Measurements from ENCODE around the gene EML5. TPM values are rescaled to one million over a fixed set of nuclear protein-coding genes. Genes with fewer than 3 reads are reported as not detected.

EML5 gene
- total and polyA plus RNA-seq, 2 of the 13 experiments (the other 11 are each of a cell fraction or from before 2014, with no cell fraction given): 0.11 TPM; not detected in 1

GRCh38 chr14:88791629-88792472 is 902 bp downstream of the EML5 start:
- no peaks in the 10 kb centered on the region for H4K20me1 ChIP-seq (ENCODE audit: insufficient read depth, low read length)
- in situ Hi-C loops (cut with HindIII; ENCODE audit: extremely low pct_ligation_motif_present, low pct_unique_long_range_greater_than_20kb) (no loop called here), intact Hi-C loops (cut with micrococcal nuclease; ENCODE audit: unreplicated experiment) (no loop called here)
- BruUV-seq (replicated peaks): no TSS peak
- FAIRE-seq (no peak), DNase-seq (ENCODE audit: low spot score) (no peak), ATAC-seq (peak; percentile 8)
- H3K4me1 ChIP-seq (ENCODE audit: insufficient read depth, low read length): peaks cover 11% of the 10 kb centered on the region; the same call in 1 of the 2 replicates
- no peaks in the 10 kb centered on the region for H3K9me3 ChIP-seq (ENCODE audit: low read length)
- WGBS (ENCODE audit: low lambda C conversion rate): 28% methylated on average over 21 of the region's 52 CpGs
- H3K9ac ChIP-seq (ENCODE audit: insufficient read depth, low read depth, low read length): no peak overlapping the region
- peak; percentile 80; the same call in 1 of the 2 replicates for TF ChIP-seq CBX2 (IDR thresholded peaks at IDR 0.05; ENCODE audit: low read depth, low read length)
- no peak for TF ChIP-seq CBX2 (CRISPR knock-in tag; IDR thresholded peaks at IDR 0.05; ENCODE audit: low read depth)
- peak; percentile 89; the same call in 1 of the 2 replicates for TF ChIP-seq EZH2 (conservative IDR thresholded peaks at IDR 0.05; ENCODE audit: low read depth, low read length)
- TF ChIP-seq ZNF777 (CRISPR knock-in tag; IDR thresholded peaks at IDR 0.05): peak; percentile 88; the same call in 1 of the 2 replicates
- no peak for TF ChIP-seq ZNF232 (CRISPR knock-in tag; IDR thresholded peaks at IDR 0.05; ENCODE audit: borderline replicate concordance)
- TF ChIP-seq SRSF1 (optimal IDR thresholded peaks at IDR 0.05; ENCODE audit: low read depth, low read length): no peak
- 0 out of 2 replicates have a peak, but pooled peaks have one; percentile 4 for TF ChIP-seq SRY (CRISPR knock-in tag; IDR thresholded peaks at IDR 0.05)
- TF ChIP-seq ETV5 (CRISPR knock-in tag; IDR thresholded peaks at IDR 0.05; ENCODE audit: borderline replicate concordance): no peak
- no peak for TF ChIP-seq ADNP (CRISPR knock-in tag; IDR thresholded peaks at IDR 0.05)
- no peak for TF ChIP-seq GLI4 (CRISPR knock-in tag; IDR thresholded peaks at IDR 0.05; ENCODE audit: borderline replicate concordance)
- no peak for TF ChIP-seq GATAD2A (CRISPR knock-in tag; IDR thresholded peaks at IDR 0.05)
- no peak for TF ChIP-seq ZBTB8A (CRISPR knock-in tag; IDR thresholded peaks at IDR 0.05; ENCODE audit: borderline replicate concordance, low read depth)
- TF ChIP-seq CC2D1A (CRISPR knock-in tag; IDR thresholded peaks at IDR 0.05): no peak
- no peak for TF ChIP-seq ZNF781 (CRISPR knock-in tag; IDR thresholded peaks at IDR 0.05; ENCODE audit: borderline replicate concordance, not compliant biosample characterization)
- TF ChIP-seq RARG (CRISPR knock-in tag; IDR thresholded peaks at IDR 0.05; ENCODE audit: low read depth): no peak
- TF ChIP-seq SCMH1 (CRISPR knock-in tag; IDR thresholded peaks at IDR 0.05; ENCODE audit: borderline replicate concordance): 0 out of 2 replicates have a peak, but pooled peaks have one; percentile 71
- no peak for TF ChIP-seq SOX5 (CRISPR knock-in tag; IDR thresholded peaks at IDR 0.05; ENCODE audit: borderline replicate concordance)
- TF ChIP-seq ATF5 (CRISPR knock-in tag; IDR thresholded peaks at IDR 0.05; ENCODE audit: low read depth): 0 out of 2 replicates have a peak, but pooled peaks have one; percentile 15
- H3K4me2 ChIP-seq (ENCODE audit: low read depth, low read length): peak overlapping the region; percentile 71
- H3K27ac ChIP-seq (ENCODE audit: extremely low read length, insufficient read depth, low read length): no peak overlapping the region
- no peaks in the 10 kb centered on the region for H3K36me3 ChIP-seq (replicated peaks in 1 of 2; ENCODE audit: control insufficient read depth in 1 of 2, insufficient read depth in 2 of 2, low read length in 2 of 2)
- H3K4me3 ChIP-seq (replicated peaks in 1 of 3; ENCODE audit: insufficient read depth in 1 of 3, low read depth in 2 of 3, low read length in 3 of 3): peak overlapping the region; percentile 31 to 71 (median 69); a peak in 4 of 6 replicates
- ChIA-PET CTCF (ENCODE audit: low intra/inter-chr PET ratio, low total read pairs) (no interaction called here), POLR2A (interaction anchor here (1.0 kb wide), 1 partner anchor 33 kb away, joined by 3 read pairs; the partner anchor contains the start of gene TTC8)
- peaks cover 4 to 24% of the 10 kb centered on the region in 2 experiments for H3K27me3 ChIP-seq (ENCODE audit: control insufficient read depth in 1 of 2, insufficient read depth in 2 of 2, low read length in 2 of 2)
- H2AFZ ChIP-seq (ENCODE audit: low read length): no peak overlapping the region
- no peaks in the 10 kb centered on the region for H3K79me2 ChIP-seq (ENCODE audit: insufficient read depth, low read length)
